ENCODE data around the gene GNAI3. TPM values are rescaled to one million over a fixed set of nuclear protein-coding genes. Genes with fewer than 3 reads are reported as not detected.

GNAI3 gene
- total RNA-seq, 1 experiment from 2014 or later = 9.9 TPM

GRCh38 chr1:109609881-109610280, 61.5 kb downstream of the GNAI3 start:
- Histone ChIP-seq H3K9me3 (ENCODE audit: control insufficient read depth, low read depth, low read length) (no peaks in the 10 kb centered on the region), H3K14ac (ENCODE audit: insufficient read depth, low read length) (no peak overlapping the region), H2BK15ac (ENCODE audit: low read depth, low read length) (no peak overlapping the region), H3K79me2 (ENCODE audit: insufficient read depth, low read length) (no peaks in the 10 kb centered on the region), H2BK20ac (ENCODE audit: low read depth, low read length, poor library complexity, severe bottlenecking) (no peak overlapping the region), H2BK12ac (ENCODE audit: insufficient read length, low read depth, low read length) (no peak overlapping the region), H3K23me2 (ENCODE audit: insufficient read length, low read depth, low read length, poor library complexity, severe bottlenecking) (no peaks in the 10 kb centered on the region), H3K27me3 (ENCODE audit: insufficient read depth, low read length) (no peaks in the 10 kb centered on the region), H3K23ac (ENCODE audit: insufficient read length, low read depth, low read length) (no peak overlapping the region), H3T11ph (ENCODE audit: low read length) (no peak overlapping the region), H4K20me1 (ENCODE audit: control insufficient read depth, insufficient read depth, insufficient read length) (no peaks in the 10 kb centered on the region), H3K56ac (ENCODE audit: insufficient read length, low read depth, low read length) (no peak overlapping the region), H3K4ac (ENCODE audit: low read depth, low read length) (no peak overlapping the region), H2AK5ac (ENCODE audit: insufficient read length, low read length) (no peak overlapping the region), H4K8ac (replicated peaks; ENCODE audit: insufficient read length, low read depth, low read length) (no peak overlapping the region), H2BK120ac (ENCODE audit: low read depth, low read length, poor library complexity, severe bottlenecking) (no peak overlapping the region), H3K4me1 (ENCODE audit: insufficient read depth, low read length) (peaks cover 8% of the 10 kb centered on the region; the same call in 1 of the 2 replicates), H2AFZ (ENCODE audit: low read length) (no peak overlapping the region), H3K18ac (ENCODE audit: insufficient read length, low read depth, low read length) (no peak overlapping the region), H3K79me1 (ENCODE audit: insufficient read depth, low read depth, low read length, poor library complexity, severe bottlenecking) (no peaks in the 10 kb centered on the region), H3K4me2 (ENCODE audit: insufficient read depth, insufficient read length, low read length) (no peak overlapping the region), H4K5ac (ENCODE audit: insufficient read length, low read depth, low read length) (no peak overlapping the region), H4K91ac (ENCODE audit: insufficient read length, low read depth, low read length) (no peak overlapping the region), H3K9ac (ENCODE audit: extremely low read depth, insufficient read length, low read length) (no peak overlapping the region), H3K27ac (ENCODE audit: insufficient read length, low read depth, low read length) (no peak overlapping the region), H2BK5ac (ENCODE audit: insufficient read length, low read length) (no peak overlapping the region)
- no peak for TF ChIP-seq CTCF (conservative IDR thresholded peaks at IDR 0.05)
- H3K4me1 Mint-ChIP-seq = peaks cover 31 to 32% of the 10 kb centered on the region in 2 experiments
- no peak overlapping the region for H3K4me3 Mint-ChIP-seq
- no peak overlapping the region for H3K27ac Mint-ChIP-seq
- H3K36me3 Mint-ChIP-seq (ENCODE audit: insufficient read depth in 1 of 3, low read depth in 3 of 3) = peaks cover 0 to 2% (median 0%) of the 10 kb centered on the region in 3 experiments; a peak in 1 of 7 replicates
- DNase-seq = no peak
- H3K27me3 Mint-ChIP-seq (ENCODE audit: low read depth) = no peaks in the 10 kb centered on the region; the same call in 1 of the 2 replicates
- H3K9me3 Mint-ChIP-seq = no peaks in the 10 kb centered on the region
- WGBS (ENCODE audit: extremely low coverage, insufficient read length, low lambda C conversion rate) = no CpG with 5 or more reads among the region's 3 CpGs

Data from H9 (cell line).